T47D (cell line): ENCODE data around the gene ZMYM4.
A peak's percentile ranks its signal among the peaks of the same experiment; 100 is the strongest.
"Not testable (repeated sequence)": the region's sequence is repeated elsewhere in the genome, so short reads cannot be mapped to it uniquely, and the experiment has no call there.

Source experiments
- DNase-seq, 2 experiments: peaks; one replicate each; pipeline versions ENCODE4 v3.0.0 to v3.0.0-alpha.2; 2011 to 2012; ENCODE audit warnings: low read depth in 1 of 2, low spot score in 1 of 2
- JUND ChIP-seq: IDR thresholded peaks from 2 replicates; pipeline ENCODE4 v1.6.1; 2012; ENCODE audit warnings: low read depth
- in situ Hi-C: cut with HindIII; loops from 2 replicates; pipeline ENCODE4 v1.10.0; 2016; ENCODE audit warnings: low sequenced_read_pairs, low pct_unique_long_range_greater_than_20kb

ZMYM4 gene

DNA sequence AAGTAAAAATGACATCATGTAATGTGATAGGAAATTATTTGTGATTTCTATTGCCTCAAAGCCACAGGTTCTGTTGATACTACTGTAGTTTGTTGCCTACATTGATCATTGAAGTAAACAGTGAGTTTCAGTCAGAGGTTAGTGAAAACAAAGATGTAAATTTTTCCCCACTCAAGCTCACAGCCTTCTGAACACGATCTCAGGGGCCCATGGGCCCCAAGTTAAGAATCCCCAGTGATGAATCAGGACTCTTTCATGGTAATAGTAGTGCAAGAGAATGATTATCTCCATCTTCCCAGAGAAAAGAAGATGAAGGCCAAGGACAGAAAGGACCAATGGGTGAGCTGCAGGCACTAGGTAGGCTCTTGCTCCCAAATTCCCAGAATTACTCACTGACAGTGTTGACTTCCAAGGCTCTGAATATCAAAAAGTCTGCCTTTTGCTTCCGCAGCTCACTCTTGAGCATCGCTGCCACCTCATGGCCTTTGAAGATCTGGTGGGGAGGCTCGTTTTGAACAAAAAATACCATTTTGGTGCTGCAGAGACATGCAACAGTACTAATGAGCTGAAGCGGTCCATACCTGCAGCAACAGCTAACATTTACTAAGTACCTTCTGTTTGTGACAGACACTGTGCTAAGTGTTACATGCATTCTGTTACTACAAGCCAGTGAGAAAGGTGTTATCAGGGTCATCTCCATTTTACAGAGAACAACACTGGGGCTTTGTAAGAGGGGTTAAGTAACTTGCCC lies 175.4 kb downstream of the ZMYM4 start:
- TF ChIP-seq JUND: no peak
- no peak for DNase-seq
- in situ Hi-C loops: no loop called here

DNA sequence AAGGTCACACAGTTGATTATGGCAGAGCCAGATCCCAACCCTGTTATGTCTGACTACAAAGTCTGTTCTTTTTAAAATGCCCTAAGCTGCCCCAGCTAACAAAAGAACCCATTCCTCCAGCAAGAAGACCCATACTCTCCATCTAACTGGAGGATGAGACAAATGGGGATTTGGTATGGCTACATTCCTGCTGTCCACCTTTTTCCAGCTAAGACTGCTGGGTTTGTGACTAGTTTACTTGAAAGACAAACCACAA lies 175.9 kb downstream of the ZMYM4 start:
- no peak for TF ChIP-seq JUND
- in situ Hi-C loops: no loop called here
- no peak for DNase-seq

DNA sequence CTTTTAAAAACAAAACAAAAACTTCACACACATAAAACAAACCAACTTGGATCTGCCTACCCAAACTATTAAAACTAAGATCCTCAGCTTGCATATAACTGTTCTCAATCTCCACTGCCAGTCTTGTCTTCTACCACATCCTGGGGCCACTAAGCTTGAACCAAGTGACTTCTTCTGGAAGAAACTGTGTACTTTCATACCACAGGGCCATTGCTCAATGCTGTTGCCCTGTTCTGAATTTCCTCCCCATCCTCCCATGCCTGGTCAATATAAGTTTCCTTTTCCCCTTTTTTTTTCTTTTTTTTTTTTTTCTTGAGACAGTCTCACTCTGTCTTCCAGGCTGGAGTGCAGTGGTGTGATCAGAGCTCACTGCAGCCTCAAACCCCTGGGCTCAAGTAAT lies 178.8 kb downstream of the ZMYM4 start:
- DNase-seq: no peak
- in situ Hi-C loops: no loop called here
- TF ChIP-seq JUND: no peak

DNA sequence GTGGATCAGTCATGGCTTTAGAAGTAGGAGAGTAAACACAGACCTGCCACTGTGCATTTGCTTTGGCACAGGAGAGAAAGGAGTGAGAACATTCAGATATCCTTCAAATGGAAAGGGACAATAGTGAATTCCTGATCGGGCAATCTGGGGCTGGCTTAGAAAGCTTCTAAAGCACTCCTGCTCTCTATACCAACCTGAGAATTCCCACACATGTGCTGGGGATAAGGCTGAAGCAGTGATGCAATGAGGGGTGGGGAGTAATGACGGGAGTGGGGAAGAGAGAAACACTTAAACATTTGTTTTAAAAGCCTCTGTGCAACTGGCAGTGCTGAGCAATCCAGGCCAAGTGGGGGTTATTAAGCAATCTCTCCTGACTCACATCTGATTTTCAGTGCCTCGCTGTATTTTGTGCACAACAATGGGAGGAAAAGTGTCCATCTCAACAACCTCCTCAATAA lies 179.9 kb downstream of the ZMYM4 start:
- TF ChIP-seq JUND: no peak
- in situ Hi-C loops: no loop called here
- no peak for DNase-seq

DNA sequence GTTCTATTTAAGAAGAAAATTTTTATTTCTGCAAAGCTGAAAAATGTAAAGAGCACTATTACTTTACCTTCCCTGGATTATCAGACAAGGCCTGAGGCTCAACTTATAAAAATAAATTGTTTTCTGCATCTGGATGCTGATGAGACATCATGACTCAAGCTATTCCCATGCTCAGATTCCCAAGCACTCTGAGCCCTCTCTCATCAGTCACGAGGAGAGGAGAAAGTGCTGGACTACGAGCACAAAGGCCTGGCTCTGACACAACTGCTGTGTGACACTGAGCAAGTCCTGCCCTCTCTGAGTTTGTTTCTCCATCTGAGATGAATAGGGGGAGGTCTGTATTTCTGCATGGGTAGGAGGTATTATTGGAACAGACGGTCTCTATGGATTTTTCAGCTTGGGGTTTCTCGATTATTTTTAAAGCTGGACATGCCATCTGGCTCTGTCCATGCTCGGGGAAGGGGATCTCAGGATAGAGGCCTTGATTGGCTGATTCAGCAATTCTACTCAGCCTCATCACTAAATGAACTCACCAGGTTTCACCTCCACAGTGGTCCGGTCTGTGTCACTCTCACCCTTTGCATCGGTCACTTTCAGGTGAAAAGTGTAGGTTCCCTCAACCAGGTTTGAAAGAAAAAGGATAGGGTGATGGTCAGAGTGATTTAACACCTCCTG lies 181.0 kb downstream of the ZMYM4 start:
- TF ChIP-seq JUND: no peak
- in situ Hi-C loops: no loop called here
- DNase-seq: no peak

DNA sequence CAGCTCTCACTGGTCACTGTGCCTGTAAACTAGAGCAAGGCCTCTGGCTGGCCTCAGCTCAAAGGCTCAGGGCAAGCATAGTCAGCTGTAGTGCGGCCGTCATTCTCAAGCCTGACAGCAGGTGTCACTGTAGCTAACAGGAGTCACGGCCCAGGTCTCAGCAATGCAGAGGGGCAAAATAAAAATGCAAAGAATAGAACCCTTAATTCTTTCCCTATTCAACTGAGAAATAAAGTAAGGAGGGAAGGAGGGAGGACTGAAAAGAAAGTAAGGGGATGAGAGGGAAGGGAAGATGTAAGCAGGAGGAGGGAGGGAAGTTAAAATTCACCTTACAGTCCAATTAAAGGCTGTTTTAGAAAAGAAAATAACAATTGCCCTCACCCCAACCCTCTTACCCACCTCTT lies 182.6 kb downstream of the ZMYM4 start:
- TF ChIP-seq JUND: no peak
- peak; percentile 23 to 71 for DNase-seq
- in situ Hi-C loops: no loop called here

DNA sequence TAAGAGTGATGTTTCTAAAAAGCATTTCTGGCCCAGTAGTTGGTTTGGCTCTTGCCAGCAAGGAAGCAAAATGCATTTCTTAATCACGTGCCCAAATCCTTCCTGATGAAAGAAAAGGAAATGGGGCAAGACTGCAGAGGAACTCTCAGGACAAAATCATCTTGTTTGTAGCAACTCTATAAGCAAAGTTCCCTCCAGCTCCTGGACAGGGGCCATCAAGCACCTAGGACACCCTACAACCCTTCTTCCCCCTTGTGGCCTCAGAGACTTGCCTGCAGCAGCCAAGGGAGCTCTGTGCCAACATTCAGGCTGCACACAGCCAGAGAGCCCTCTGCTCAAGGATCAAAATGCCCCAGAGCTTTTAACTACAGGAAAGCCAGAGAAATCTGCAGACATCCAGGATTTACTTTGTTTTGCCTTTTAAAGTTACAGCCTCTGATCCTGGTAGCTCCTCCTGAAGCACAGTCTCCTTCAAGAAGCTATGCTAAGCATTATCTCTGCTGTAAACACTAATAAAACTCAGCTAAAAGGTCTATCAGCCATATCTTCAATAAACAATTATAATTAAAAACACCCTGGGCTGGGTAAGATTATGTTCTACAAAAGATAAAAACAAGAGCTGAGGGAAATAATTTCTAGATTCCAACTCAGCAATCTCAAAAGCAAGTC lies 183.7 kb downstream of the ZMYM4 start:
- peak; percentile 4 to 26 for DNase-seq
- TF ChIP-seq JUND: no peak
- in situ Hi-C loops: no loop called here

DNA sequence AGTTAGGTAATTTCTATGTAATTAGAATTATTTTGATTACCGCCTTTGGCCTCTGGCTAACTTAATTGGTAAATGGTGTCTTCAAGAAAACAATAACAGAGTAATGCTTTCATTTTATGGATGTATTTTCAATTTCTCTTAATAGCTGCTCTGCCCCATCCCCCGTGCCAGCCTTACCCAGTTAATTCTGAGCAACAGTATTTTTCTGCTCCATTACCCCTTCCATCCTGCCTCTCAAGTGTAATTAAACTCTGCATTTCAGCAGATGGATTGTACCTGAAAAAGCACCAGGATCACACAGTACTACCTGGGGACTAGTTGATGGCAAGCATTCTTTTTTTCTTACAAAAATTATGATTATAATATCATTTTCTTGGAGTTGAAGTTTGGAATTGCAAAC lies 184.5 kb downstream of the ZMYM4 start:
- TF ChIP-seq JUND: no peak
- in situ Hi-C loops: no loop called here
- DNase-seq: no peak

DNA sequence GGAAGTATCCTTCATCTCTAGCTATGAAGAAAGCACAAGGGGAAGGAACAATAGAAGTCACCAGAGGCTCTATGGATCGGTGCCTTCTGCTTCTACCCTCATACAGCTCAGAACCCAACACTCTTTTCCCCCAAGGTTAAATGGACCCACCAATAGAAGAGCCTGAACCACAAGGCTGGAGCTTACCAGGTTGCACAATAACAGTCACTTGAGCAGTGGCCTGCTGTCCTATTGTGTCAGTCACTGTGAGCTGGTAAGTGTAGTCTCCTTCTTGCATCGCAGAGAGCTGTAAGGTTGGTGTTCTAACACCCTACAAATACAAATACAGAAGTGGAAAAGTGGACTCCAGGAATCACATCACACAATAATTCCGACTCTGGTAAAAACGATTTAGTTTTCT lies 185.7 kb downstream of the ZMYM4 start:
- DNase-seq: no peak
- no peak for TF ChIP-seq JUND
- in situ Hi-C loops: no loop called here

DNA sequence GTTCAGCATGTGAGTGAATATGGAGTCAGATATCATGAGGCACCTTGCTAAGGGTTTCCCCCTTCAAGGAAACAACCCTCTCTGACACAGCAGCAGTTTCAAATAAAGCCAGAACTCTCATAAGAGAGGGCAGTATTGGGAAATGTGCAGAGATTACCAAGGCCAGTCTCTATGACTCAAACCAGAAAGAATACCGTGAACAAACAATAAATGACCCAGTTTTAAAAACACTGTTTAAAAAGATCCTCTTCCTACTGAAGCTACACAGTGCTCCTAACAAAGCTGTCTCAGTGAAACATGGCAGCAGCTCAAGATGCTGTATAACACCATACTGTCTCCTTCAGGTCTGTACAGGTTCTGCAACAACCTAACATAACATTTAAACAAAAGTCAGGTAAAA lies 186.1 kb downstream of the ZMYM4 start:
- in situ Hi-C loops: no loop called here
- no peak for DNase-seq
- TF ChIP-seq JUND: no peak

DNA sequence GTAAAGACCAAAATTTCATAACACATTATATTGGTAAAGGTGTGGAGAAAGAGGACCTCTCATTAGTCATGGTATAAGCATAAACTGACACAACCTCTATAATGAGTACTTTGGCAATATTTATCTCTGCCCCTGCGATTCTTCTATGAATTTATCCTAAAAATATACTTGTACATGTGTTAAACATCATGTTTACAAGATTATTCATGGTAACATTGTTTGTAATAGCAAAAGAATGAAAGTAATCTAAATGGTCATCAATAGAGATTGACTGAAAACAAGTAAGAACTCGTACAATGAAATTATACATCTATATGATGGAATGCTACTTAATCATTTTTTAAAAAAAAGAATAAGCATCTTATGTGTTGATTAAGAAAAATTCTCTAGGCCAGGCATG lies 192.3 kb downstream of the ZMYM4 start:
- TF ChIP-seq JUND: no peak
- DNase-seq: no peak
- in situ Hi-C loops: no loop called here

DNA sequence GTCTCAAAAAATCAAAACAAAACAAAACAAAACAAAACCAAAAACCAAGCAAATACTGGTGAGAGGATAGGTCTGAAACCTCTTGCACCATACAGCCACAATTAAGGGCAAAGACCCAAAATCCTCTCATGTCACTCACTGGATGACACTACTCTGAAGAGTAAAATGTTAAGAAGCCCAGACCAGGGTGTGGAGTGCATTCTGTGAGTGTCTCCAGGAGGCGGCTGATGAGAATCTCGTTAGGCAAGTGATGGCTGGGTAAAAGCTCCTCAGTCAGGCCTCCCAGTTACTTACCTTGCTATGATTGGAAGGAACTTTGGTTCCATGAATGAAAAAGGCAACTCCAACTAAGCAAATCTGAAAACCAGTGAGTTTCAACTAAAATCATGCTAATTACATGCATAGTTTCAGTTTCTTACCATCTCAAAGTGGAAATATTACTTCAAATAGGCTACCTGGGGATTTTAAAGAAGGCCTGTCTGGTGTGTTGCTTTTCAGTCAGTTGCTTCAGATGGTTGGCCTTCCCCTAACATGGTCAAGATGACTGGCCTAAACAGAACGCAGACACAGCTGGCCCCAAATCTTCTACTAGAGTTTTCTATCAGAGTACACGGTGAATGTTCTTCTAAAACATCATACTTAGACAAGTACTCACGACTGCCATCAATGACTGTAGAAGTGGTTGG lies 193.6 kb downstream of the ZMYM4 start:
- TF ChIP-seq JUND: no peak
- no peak for DNase-seq
- in situ Hi-C loops: no loop called here

DNA sequence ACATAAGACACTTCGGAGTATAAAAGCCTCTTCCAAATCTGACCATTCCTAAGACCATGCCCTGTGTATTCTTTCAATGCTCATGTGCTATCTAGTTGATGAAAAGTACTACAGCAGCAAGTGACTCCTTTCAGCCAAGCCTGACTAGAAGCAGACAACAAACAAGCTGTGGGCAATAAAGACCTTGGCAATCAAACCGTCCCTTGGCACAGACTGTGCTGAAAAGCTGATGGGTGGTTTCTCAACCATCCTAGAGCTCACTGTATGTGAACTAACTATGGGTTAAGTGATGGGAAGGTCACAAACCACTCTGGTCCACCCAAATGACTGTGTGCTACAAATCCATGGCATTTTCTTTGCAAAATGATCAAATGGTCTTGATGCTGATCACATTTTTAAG lies 194.7 kb downstream of the ZMYM4 start:
- no peak for DNase-seq
- TF ChIP-seq JUND: no peak
- in situ Hi-C loops: no loop called here

DNA sequence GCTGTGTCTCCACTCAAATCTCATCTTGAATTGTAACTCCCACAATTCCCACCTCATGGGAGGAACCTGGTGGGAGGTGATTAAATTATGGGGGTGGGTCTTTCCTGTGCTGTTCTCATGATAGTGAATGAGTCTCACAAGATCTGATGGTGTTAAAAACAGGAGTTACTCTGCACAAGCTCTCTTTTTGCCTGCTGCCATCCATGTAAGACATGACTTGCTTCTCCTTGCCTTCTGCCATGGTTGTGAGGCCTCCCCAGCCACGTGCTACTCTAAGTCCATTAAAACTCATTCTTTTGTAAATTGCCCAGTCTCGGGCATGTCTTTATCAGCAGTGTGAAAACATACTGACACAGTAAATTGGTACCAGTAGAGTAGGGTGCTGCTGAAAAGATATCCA lies 195.2 kb downstream of the ZMYM4 start:
- DNase-seq, in situ Hi-C loops: not testable (repeated sequence)
